ENCODE measurements around the gene ACOX3.

The ACOX3 gene

GRCh38 chr4:8321771-8322170 is 118.8 kb downstream of the ACOX3 start:
- DNase-seq (ENCODE audit: low read depth in 2 of 2) = no peak

DNA sequence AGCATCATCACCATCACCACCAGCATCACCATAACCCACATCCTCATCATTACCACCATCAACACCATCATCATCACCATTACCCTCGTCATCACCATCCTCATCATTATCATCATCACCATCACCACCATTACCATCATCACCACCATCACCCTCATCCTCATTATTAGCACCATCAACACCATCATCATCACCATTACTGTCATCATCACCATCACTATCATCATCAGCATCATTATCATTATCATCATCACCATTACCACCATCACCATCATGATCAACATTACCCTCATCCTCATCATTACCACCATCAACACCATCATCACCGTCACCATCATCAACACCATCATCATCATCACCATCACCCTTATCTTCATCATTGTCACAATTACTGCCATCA is 119.3 kb downstream of the ACOX3 start:
- no peak for DNase-seq (ENCODE audit: low read depth in 2 of 2)

DNA sequence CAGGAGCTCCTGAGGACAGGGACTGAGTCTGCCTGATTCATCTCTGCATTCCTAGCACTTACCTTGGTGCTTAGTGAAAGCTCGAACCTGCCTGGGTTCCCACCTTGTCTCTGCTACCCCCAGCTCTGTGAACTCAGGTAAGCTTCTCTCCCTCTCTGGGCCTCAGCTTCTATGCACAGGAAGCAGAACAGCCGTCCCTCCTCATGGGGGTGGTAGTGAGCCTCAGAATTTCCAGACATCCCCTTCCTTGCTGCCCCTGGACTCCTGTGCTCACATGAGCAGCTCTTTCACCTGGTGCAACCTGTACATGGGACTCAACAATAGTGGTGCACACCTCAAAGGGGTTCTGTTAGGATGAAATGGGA is 120.2 kb downstream of the ACOX3 start:
- DNase-seq (ENCODE audit: low read depth in 2 of 2) = no peak

GRCh38 chr4:8319731-8320385 is 120.7 kb downstream of the ACOX3 start:
- no peak for DNase-seq (ENCODE audit: low read depth in 2 of 2)

GRCh38 chr4:8319061-8319460 is 121.5 kb downstream of the ACOX3 start:
- DNase-seq (ENCODE audit: low read depth in 2 of 2) = no peak

- DNase-seq (ENCODE audit: low read depth in 2 of 2) = no peak
Observed at GRCh38 chr4:8318509-8318908, 122.0 kb downstream of the ACOX3 start.

DNA sequence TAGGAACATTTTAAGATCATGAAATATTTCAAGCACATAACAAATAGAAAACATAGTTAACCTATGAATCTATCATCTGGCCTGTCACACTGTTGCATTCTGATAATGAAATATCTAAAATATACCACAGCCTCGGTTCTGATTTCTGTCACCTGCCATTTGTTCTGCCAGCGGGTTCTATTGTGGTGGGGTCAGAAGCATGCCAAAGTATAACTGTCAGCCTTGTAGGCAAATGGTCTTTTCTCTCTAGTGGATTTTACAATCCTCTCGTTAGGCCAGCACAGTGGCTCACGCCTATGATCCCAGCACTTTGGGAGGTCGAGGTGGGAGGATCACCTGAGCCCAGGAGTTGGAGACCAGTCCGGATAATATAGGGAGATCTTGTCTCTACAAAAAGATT is 123.0 kb downstream of the ACOX3 start:
- no peak for DNase-seq (ENCODE audit: low read depth in 2 of 2)

DNA sequence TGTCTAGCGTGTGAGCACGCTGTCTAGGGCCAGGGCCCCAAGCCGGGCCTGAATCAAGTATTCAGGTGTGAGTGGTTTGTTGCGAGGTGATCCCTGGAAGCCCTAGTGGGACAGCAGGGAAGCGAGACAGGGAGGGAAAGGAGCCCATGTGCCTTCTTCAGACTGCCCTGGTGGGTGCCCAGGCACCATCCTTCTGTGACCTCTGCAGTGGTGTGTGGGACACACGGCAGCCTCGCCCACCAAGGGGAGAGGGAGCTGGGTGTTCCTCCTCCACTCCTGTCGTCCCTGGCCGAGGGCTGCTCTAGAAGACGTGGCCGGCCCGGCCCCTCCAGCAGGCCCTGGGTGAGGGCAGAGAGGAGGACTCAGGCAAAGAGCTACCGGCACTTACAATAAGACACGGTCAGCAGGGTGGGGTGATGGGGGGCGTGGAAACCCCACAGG is 123.6 kb downstream of the ACOX3 start:
- no peak for DNase-seq (ENCODE audit: low read depth in 2 of 2)

Data from stimulated activated CD8-positive, alpha-beta memory T cell treated with anti-CD3 and anti-CD28 coated beads, Interleukin-15, amount 100 ng/mL, for 4 hours (primary cell).